Spinal cord (tissue), 10 donors: ENCODE data around the gene LRRC4C. TPM values are rescaled to one million over a fixed set of nuclear protein-coding genes. Genes with fewer than 3 reads are reported as not detected.

Experiments
- DNase-seq, 6 donors: peaks; one replicate each; pipeline versions ENCODE4 v3.0.0 to v3.0.0-alpha.2; 2013 to 2015; ENCODE audit warnings: low spot score in 6 of 6, low read depth in 4 of 6
- H3K27ac ChIP-seq: one replicate; pipeline ENCODE4 v1.5.1; 2013; ENCODE audit warnings: low read depth, low read length, control low read depth
- H3K27me3 ChIP-seq: one replicate; pipeline ENCODE4 v1.6.1; 2013; ENCODE audit warnings: low read length; ENCODE audit not compliant: control insufficient read depth, insufficient read depth
- H3K36me3 ChIP-seq: one replicate; pipeline ENCODE4 v1.6.1; 2013; ENCODE audit warnings: low read length; ENCODE audit not compliant: control insufficient read depth, insufficient read depth
- H3K4me1 ChIP-seq: one replicate; pipeline ENCODE4 v1.6.1; 2013; ENCODE audit warnings: low read length; ENCODE audit not compliant: control insufficient read depth, insufficient read depth
- H3K4me3 ChIP-seq: one replicate; pipeline ENCODE4 v1.5.1; 2013; ENCODE audit warnings: low read depth, low read length, control low read depth
- H3K9me3 ChIP-seq: one replicate; pipeline ENCODE4 v1.6.1; 2013; ENCODE audit warnings: low read length; ENCODE audit not compliant: control insufficient read depth, insufficient read depth
- WGBS: methylation state at CpG from one replicate; pipeline ENCODE4 v1.1.5; 2013; ENCODE audit warnings: missing lambda C conversion rate; ENCODE audit not compliant: insufficient coverage; 5-methylcytosine and 5-hydroxymethylcytosine counted together
- polyA plus RNA-seq, 2 donors: library from polyadenylated mRNA; unstranded; fragments of 120-200 nt; gene quantifications; one replicate each; pipeline ENCODE4 v1.2.1, GENCODE V29; 2013; ENCODE audit not compliant: insufficient read length in 2 of 2
- total RNA-seq, 2 donors: library from RNA; depleted of rRNA in 1 of 2; stranded (reverse); fragments of 120-200 nt in 1 of 2; fragments of >200 nt in 1 of 2; gene quantifications; one replicate each; pipeline versions ENCODE4 v1.2.3 to v1.2.4, GENCODE V29; 2013 to 2014
- donor health status: healthy.

The LRRC4C gene
- total and polyA plus RNA-seq, 4 donors = 25.6 to 54.9 (median 39.0) TPM

DNA sequence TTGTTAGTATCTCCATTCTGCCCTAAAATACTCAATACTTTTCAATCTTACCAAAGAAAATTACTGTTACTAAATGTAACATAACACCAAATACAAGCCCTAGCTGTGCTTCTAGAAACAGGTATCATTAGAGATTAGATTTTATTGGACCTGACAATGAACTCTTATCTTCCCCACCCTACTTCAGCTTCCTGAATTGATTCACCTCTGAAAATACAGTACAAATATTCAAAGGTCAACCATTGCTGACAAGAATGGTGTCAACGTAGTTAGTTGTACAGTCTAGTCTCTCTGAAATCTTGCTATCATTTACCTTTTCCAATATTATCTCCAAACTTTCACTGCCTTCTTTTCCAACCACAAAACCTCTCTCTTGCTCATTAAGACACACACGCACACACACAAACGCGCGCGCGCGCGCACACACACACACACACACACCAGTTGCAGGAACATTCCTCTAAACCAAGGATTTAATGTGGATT lies 22.4 kb downstream of the LRRC4C start:
- Histone ChIP-seq H3K27me3 (no peaks in the 10 kb centered on the region), H3K9me3 (no peaks in the 10 kb centered on the region), H3K27ac (no peak overlapping the region), H3K36me3 (no peaks in the 10 kb centered on the region), H3K4me1 (no peaks in the 10 kb centered on the region), H3K4me3 (no peak overlapping the region)
- WGBS = 88% methylated on average over 1 of the region's 9 CpGs
- DNase-seq = no peak

DNA sequence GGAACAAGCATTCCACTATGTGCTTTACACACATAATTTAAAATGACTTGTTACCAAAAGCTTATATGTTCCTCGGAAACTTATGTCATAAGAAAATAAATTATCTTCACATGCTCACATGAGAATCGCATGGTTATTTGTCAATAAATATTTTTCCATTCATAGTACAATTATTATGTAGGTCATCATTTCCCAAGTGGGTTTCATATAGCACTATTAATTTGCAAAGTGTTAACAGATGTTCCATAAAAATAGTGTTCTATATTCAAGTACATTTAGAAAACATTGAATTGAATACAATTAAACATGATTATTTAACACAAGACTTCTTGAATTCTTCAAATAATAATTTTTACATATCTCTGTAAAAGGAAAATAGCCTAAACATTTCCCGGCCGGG lies 23.9 kb downstream of the LRRC4C start:
- H3K36me3 ChIP-seq = no peaks in the 10 kb centered on the region
- no peak overlapping the region for H3K4me3 ChIP-seq
- no peaks in the 10 kb centered on the region for H3K27me3 ChIP-seq
- H3K9me3 ChIP-seq = no peaks in the 10 kb centered on the region
- WGBS = no CpG with 5 or more reads among the region's 4 CpGs
- DNase-seq = no peak
- H3K27ac ChIP-seq = no peak overlapping the region
- H3K4me1 ChIP-seq = no peaks in the 10 kb centered on the region

- no peak for DNase-seq
- Histone ChIP-seq H3K27me3 (no peaks in the 10 kb centered on the region), H3K4me3 (no peak overlapping the region), H3K9me3 (no peaks in the 10 kb centered on the region), H3K4me1 (no peaks in the 10 kb centered on the region), H3K36me3 (no peaks in the 10 kb centered on the region), H3K27ac (no peak overlapping the region)
- 85% methylated on average over 3 of the region's 5 CpGs for WGBS
These were observed 27.7 kb downstream of the LRRC4C start for GRCh38 chr11:41431784-41432183.

DNA sequence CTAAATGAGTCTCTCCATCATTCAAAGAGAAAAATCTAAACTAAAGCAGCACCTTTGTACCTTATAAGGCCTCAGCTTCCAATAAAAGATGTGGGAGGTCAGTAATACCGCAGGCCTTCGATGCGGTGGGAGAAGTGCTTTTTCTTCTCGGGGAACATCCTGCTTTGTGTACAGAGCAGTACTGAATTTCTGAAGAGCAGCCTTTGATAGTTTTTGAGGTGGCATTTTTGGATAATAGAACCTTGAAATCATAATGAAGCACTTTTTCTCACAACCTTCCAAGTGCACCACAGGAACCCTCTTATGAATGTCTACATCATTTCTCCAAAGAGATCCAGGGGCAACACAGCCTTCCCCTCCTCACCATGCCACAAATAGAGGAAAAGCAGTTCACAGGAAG lies 39.6 kb downstream of the LRRC4C start:
- no peak for DNase-seq
- Histone ChIP-seq H3K27me3 (no peaks in the 10 kb centered on the region), H3K4me1 (no peaks in the 10 kb centered on the region), H3K9me3 (no peaks in the 10 kb centered on the region), H3K36me3 (no peaks in the 10 kb centered on the region), H3K27ac (no peak overlapping the region), H3K4me3 (no peak overlapping the region)
- WGBS = no CpG with 5 or more reads among the region's 4 CpGs

DNA sequence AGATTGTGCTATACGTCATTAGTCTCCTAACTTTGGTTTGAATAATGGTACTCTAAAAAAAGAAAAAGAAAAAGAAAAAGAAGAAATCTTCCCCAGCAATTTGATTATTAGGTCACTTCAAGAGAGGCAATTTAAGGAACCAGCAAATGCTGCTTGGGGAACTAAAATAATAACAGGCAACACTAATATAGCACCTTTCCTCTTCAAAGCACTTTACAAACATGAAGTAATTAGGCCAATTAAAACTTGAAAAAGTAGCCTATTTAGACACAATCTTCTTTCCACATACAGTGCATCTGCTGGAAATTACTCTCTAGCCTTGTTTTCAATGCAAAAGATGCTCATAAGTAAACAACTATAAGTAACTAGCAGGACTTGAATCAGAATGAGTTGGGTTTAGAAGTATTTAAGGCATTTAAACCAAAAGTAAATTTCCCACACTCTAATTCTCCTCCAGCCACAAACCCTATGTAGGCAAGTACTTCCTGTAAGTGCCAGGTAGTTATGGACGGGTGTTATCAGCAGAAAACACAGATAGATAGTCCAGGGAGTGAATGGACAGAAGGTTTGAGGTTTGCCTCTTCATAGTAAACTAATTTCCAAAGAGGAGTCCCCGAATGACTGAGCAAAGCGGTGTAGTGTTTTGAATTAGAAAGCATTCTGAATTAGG lies 44.5 kb downstream of the LRRC4C start:
- Histone ChIP-seq H3K27me3 (no peaks in the 10 kb centered on the region), H3K4me1 (no peaks in the 10 kb centered on the region), H3K27ac (no peak overlapping the region), H3K4me3 (no peak overlapping the region), H3K9me3 (no peaks in the 10 kb centered on the region), H3K36me3 (no peaks in the 10 kb centered on the region)
- WGBS = 100% methylated on average over 2 of the region's 4 CpGs
- no peak for DNase-seq

GRCh38 chr11:41413843-41414242 lies 45.6 kb downstream of the LRRC4C start:
- Histone ChIP-seq H3K4me1 (no peaks in the 10 kb centered on the region), H3K9me3 (no peaks in the 10 kb centered on the region), H3K27me3 (no peaks in the 10 kb centered on the region), H3K27ac (no peak overlapping the region), H3K36me3 (no peaks in the 10 kb centered on the region), H3K4me3 (no peak overlapping the region)
- DNase-seq = no peak
- WGBS = no CpG with 5 or more reads among the region's 3 CpGs

DNA sequence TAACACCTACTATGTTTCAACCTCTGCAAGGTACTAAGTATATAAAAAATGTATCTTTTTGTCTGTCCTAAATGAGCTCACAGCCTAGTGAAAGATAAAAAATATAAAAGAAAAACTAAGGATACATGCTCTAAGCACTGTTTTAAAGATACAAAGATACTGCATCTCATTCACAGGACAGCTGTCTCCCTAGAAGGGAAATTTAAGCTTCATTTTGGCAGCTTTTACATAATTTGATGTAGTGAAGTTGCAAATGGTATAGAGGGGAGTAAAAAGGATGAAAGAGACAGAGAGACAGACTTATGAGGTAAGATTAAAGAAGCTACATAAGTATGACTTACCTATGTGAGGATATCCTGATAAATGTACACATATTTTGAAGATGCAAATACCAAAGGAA lies 53.6 kb downstream of the LRRC4C start:
- Histone ChIP-seq H3K9me3 (no peaks in the 10 kb centered on the region), H3K36me3 (no peaks in the 10 kb centered on the region), H3K4me1 (no peaks in the 10 kb centered on the region), H3K27me3 (no peaks in the 10 kb centered on the region), H3K4me3 (no peak overlapping the region), H3K27ac (no peak overlapping the region)
- peak in 1 of 6 donors; percentile 56 for DNase-seq

DNA sequence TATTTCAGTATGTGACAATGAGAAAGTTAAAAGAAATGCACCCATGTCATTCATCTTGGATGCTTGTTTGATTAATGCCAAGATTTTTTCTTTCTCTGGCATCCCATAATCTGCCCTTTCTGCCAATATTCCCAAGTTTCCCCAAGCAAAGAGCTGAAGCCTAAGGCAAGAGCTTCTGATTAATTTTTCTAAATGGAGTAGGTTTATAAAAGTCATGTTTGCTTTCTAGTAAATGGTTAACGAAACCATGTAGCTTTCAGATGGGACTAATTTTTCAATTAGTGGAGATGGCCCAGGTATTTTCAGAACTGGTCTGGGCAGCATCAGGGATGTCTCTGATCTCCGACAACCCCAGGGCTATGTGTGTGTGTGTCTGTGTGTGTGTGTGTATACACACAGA lies 55.3 kb downstream of the LRRC4C start:
- Histone ChIP-seq H3K36me3 (no peaks in the 10 kb centered on the region), H3K4me3 (no peak overlapping the region), H3K27ac (no peak overlapping the region), H3K4me1 (no peaks in the 10 kb centered on the region), H3K9me3 (no peaks in the 10 kb centered on the region), H3K27me3 (no peaks in the 10 kb centered on the region)
- DNase-seq = no peak
- 83% methylated on average over 1 of the region's 2 CpGs for WGBS

- peak in 2 of 6 donors; percentile 23 to 70 for DNase-seq
- no peak overlapping the region for H3K4me3 ChIP-seq
- H3K36me3 ChIP-seq = no peaks in the 10 kb centered on the region
- 11% methylated on average over 1 of the region's 2 CpGs for WGBS
- H3K9me3 ChIP-seq = no peaks in the 10 kb centered on the region
- H3K27ac ChIP-seq = no peak overlapping the region
- H3K4me1 ChIP-seq = no peaks in the 10 kb centered on the region
- H3K27me3 ChIP-seq = no peaks in the 10 kb centered on the region
These were observed 56.0 kb downstream of the LRRC4C start for GRCh38 chr11:41403458-41403857.

GRCh38 chr11:41400819-41401382 lies 58.6 kb downstream of the LRRC4C start:
- Histone ChIP-seq H3K27me3 (no peaks in the 10 kb centered on the region), H3K36me3 (no peaks in the 10 kb centered on the region), H3K4me3 (no peak overlapping the region), H3K9me3 (no peaks in the 10 kb centered on the region), H3K27ac (no peak overlapping the region), H3K4me1 (no peaks in the 10 kb centered on the region)
- WGBS = no CpG with 5 or more reads among the region's 1 CpG
- no peak for DNase-seq
